Activated naive CD8-positive, alpha-beta T cell (primary cell): ENCODE results near the gene PNPLA3.

Source experiments
- H3K27ac Mint-ChIP-seq: one replicate; pipeline ENCODE4 v1.8.0; 2021; ENCODE audit warnings: mixed read lengths
- H3K27me3 Mint-ChIP-seq: one replicate; pipeline ENCODE4 v1.8.0; 2021; ENCODE audit warnings: mixed read lengths
- H3K36me3 Mint-ChIP-seq: one replicate; pipeline ENCODE4 v1.8.0; 2021; ENCODE audit warnings: mixed read lengths
- H3K4me1 Mint-ChIP-seq: one replicate; pipeline ENCODE4 v1.8.0; 2021; ENCODE audit warnings: low read depth, mixed read lengths
- H3K4me3 Mint-ChIP-seq: one replicate; pipeline ENCODE4 v1.8.0; 2021; ENCODE audit warnings: mild to moderate bottlenecking, mixed read lengths
- H3K9me3 Mint-ChIP-seq: one replicate; pipeline ENCODE4 v1.8.0; 2021; ENCODE audit warnings: low read depth, mixed read lengths

Gene PNPLA3

GRCh38 chr22:43885786-43886185 lies 37.8 kb upstream of the PNPLA3 start:
- H3K36me3 Mint-ChIP-seq, result no peaks in the 10 kb centered on the region
- H3K4me1 Mint-ChIP-seq, result no peaks in the 10 kb centered on the region
- H3K27me3 Mint-ChIP-seq, result peaks cover 23% of the 10 kb centered on the region
- H3K9me3 Mint-ChIP-seq, result no peaks in the 10 kb centered on the region
- H3K4me3 Mint-ChIP-seq, result no peak overlapping the region
- no peak overlapping the region for H3K27ac Mint-ChIP-seq

- Mint-ChIP-seq H3K27me3 (peaks cover 23% of the 10 kb centered on the region), H3K9me3 (no peaks in the 10 kb centered on the region), H3K27ac (no peak overlapping the region), H3K4me3 (no peak overlapping the region), H3K36me3 (no peaks in the 10 kb centered on the region), H3K4me1 (no peaks in the 10 kb centered on the region)
Observed at GRCh38 chr22:43886231-43886630, 37.4 kb upstream of the PNPLA3 start.

GRCh38 chr22:43887391-43887790 lies 36.2 kb upstream of the PNPLA3 start:
- no peak overlapping the region for H3K4me3 Mint-ChIP-seq
- no peak overlapping the region for H3K27ac Mint-ChIP-seq
- H3K27me3 Mint-ChIP-seq, result peaks cover 26% of the 10 kb centered on the region
- no peaks in the 10 kb centered on the region for H3K9me3 Mint-ChIP-seq
- no peaks in the 10 kb centered on the region for H3K4me1 Mint-ChIP-seq
- H3K36me3 Mint-ChIP-seq, result no peaks in the 10 kb centered on the region

- H3K27me3 Mint-ChIP-seq, result peaks cover 25% of the 10 kb centered on the region
- H3K36me3 Mint-ChIP-seq, result no peaks in the 10 kb centered on the region
- no peak overlapping the region for H3K4me3 Mint-ChIP-seq
- no peak overlapping the region for H3K27ac Mint-ChIP-seq
- H3K4me1 Mint-ChIP-seq, result no peaks in the 10 kb centered on the region
- H3K9me3 Mint-ChIP-seq, result no peaks in the 10 kb centered on the region
Observed at GRCh38 chr22:43888740-43889139, 34.9 kb upstream of the PNPLA3 start.

GRCh38 chr22:43889201-43889859 lies 34.3 kb upstream of the PNPLA3 start:
- Mint-ChIP-seq H3K27ac (no peak overlapping the region), H3K36me3 (no peaks in the 10 kb centered on the region), H3K9me3 (no peaks in the 10 kb centered on the region), H3K27me3 (peaks cover 25% of the 10 kb centered on the region), H3K4me1 (no peaks in the 10 kb centered on the region), H3K4me3 (no peak overlapping the region)

- Mint-ChIP-seq H3K9me3 (no peaks in the 10 kb centered on the region), H3K4me1 (no peaks in the 10 kb centered on the region), H3K36me3 (no peaks in the 10 kb centered on the region), H3K27ac (no peak overlapping the region), H3K27me3 (peaks cover 25% of the 10 kb centered on the region), H3K4me3 (no peak overlapping the region)
Observed at GRCh38 chr22:43889860-43890253, 33.7 kb upstream of the PNPLA3 start.

GRCh38 chr22:43890901-43891331 lies 32.7 kb upstream of the PNPLA3 start:
- H3K36me3 Mint-ChIP-seq, result no peaks in the 10 kb centered on the region

GRCh38 chr22:43891360-43892182 lies 32.0 kb upstream of the PNPLA3 start, which contains the start of gene PNPLA5:
Gene PNPLA5, minus strand, starts transcription at chr22:43892013. Its CDS starts 133 bp downstream, at chr22:43891880.
- no peaks in the 10 kb centered on the region for H3K4me1 Mint-ChIP-seq
- H3K36me3 Mint-ChIP-seq, result no peaks in the 10 kb centered on the region
- no peak within 1 kb of the TSS for H3K27ac Mint-ChIP-seq
- peaks cover 22% of the 10 kb centered on the region for H3K27me3 Mint-ChIP-seq
- H3K9me3 Mint-ChIP-seq, result no peaks in the 10 kb centered on the region
- H3K4me3 Mint-ChIP-seq, result no peak within 1 kb of the TSS

More at GRCh38 chr22:43890901-43891331, 32.7 kb upstream of the PNPLA3 start:
- peaks cover 22% of the 10 kb centered on the region for H3K27me3 Mint-ChIP-seq
- H3K4me1 Mint-ChIP-seq, result no peaks in the 10 kb centered on the region
- H3K27ac Mint-ChIP-seq, result no peak overlapping the region
- no peak overlapping the region for H3K4me3 Mint-ChIP-seq
- H3K9me3 Mint-ChIP-seq, result no peaks in the 10 kb centered on the region

GRCh38 chr22:43892183-43892894 lies 31.3 kb upstream of the PNPLA3 start:
- Mint-ChIP-seq H3K4me3 (no peak overlapping the region), H3K36me3 (no peaks in the 10 kb centered on the region), H3K27ac (no peak overlapping the region), H3K27me3 (peaks cover 22% of the 10 kb centered on the region), H3K4me1 (no peaks in the 10 kb centered on the region), H3K9me3 (no peaks in the 10 kb centered on the region)

GRCh38 chr22:43893266-43893665 lies 30.3 kb upstream of the PNPLA3 start:
- H3K36me3 Mint-ChIP-seq, result no peaks in the 10 kb centered on the region
- H3K9me3 Mint-ChIP-seq, result no peaks in the 10 kb centered on the region
- no peaks in the 10 kb centered on the region for H3K4me1 Mint-ChIP-seq
- no peak overlapping the region for H3K27ac Mint-ChIP-seq
- peaks cover 20% of the 10 kb centered on the region for H3K27me3 Mint-ChIP-seq
- no peak overlapping the region for H3K4me3 Mint-ChIP-seq

- Mint-ChIP-seq H3K27me3 (peaks cover 15% of the 10 kb centered on the region), H3K9me3 (no peaks in the 10 kb centered on the region), H3K4me1 (no peaks in the 10 kb centered on the region), H3K4me3 (no peak overlapping the region), H3K27ac (no peak overlapping the region), H3K36me3 (no peaks in the 10 kb centered on the region)
Observed at GRCh38 chr22:43894122-43894521, 29.5 kb upstream of the PNPLA3 start.

- Mint-ChIP-seq H3K27ac (no peak overlapping the region), H3K27me3 (peaks cover 6% of the 10 kb centered on the region)
Observed at GRCh38 chr22:43895986-43896645, 27.5 kb upstream of the PNPLA3 start.

GRCh38 chr22:43897751-43898261 lies 25.8 kb upstream of the PNPLA3 start:
- H3K4me1 Mint-ChIP-seq, result no peaks in the 10 kb centered on the region
- no peak overlapping the region for H3K27ac Mint-ChIP-seq
- no peaks in the 10 kb centered on the region for H3K36me3 Mint-ChIP-seq
- H3K27me3 Mint-ChIP-seq, result peaks cover 2% of the 10 kb centered on the region
- no peaks in the 10 kb centered on the region for H3K9me3 Mint-ChIP-seq
- no peak overlapping the region for H3K4me3 Mint-ChIP-seq

More at GRCh38 chr22:43895986-43896645, 27.5 kb upstream of the PNPLA3 start:
- H3K4me1 Mint-ChIP-seq, result no peaks in the 10 kb centered on the region
- H3K9me3 Mint-ChIP-seq, result no peaks in the 10 kb centered on the region
- H3K36me3 Mint-ChIP-seq, result no peaks in the 10 kb centered on the region
- no peak overlapping the region for H3K4me3 Mint-ChIP-seq

GRCh38 chr22:43900206-43900605 lies 23.4 kb upstream of the PNPLA3 start:
- no peaks in the 10 kb centered on the region for H3K4me1 Mint-ChIP-seq
- H3K27ac Mint-ChIP-seq, result no peak overlapping the region
- H3K4me3 Mint-ChIP-seq, result no peak overlapping the region
- no peaks in the 10 kb centered on the region for H3K36me3 Mint-ChIP-seq
- no peaks in the 10 kb centered on the region for H3K9me3 Mint-ChIP-seq
- peaks cover 4% of the 10 kb centered on the region for H3K27me3 Mint-ChIP-seq
